ENCODE data around the gene NT5M.

The NT5M gene

DNA sequence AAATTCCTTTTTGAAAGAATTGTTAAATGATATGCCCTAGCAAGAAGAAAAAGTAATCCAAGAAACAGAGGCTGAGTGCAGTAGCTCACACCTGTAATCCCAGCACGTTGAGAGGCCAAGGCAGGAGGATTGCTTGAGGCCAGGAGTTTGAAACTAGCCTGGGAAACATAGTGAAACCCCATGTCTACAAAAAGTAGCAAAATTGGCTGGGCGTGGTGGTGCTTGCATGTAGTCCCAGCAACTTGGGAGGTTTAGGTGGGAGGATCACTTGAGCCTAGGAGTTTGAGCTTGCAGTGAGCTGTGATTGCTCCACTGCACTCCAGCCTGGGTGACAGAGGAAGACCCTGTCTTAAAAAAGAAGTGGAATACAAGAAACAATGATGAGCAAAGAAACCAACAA is 56.1 kb downstream of the NT5M start:
- no peak overlapping the region for H2BK5ac ChIP-seq (ENCODE audit: low read depth, low read length, poor library complexity, severe bottlenecking)
- 60% methylated on average over 2 of the region's 2 CpGs for WGBS
- H3K4me3 ChIP-seq (ENCODE audit: insufficient read depth in 1 of 2, low read depth in 1 of 2, low read length in 2 of 2), result no peak overlapping the region

DNA sequence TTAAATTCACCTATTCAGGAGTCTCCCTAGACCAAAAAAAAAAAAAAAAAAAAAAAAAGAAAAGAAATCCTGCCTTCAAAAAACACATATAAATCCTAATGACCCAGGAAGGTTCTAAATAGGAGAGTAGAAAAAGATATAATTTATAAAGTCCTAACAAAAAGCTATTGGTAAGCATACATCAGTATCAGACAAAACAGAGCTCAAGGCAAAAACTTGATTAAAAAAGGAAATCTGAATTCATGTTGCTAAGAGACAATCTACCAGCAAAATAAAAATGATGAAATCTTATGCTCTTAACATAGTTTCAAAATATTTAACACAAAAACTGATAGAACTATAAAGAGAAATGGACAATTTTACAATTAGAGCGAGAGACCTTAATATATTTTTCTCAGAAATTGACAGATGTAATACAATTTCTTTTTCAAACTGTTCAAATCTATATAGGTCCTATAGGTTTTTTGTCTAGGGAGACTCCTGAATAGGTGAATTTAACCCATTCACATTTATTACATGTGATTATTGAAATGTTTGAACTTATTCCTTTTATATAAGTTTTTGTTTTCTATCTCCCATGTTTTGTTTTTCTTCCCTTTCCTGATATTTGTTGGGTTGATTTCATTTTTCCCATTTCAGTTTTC is 57.0 kb downstream of the NT5M start:
- no peak overlapping the region for H2BK5ac ChIP-seq (ENCODE audit: low read depth, low read length, poor library complexity, severe bottlenecking)
- H3K9ac ChIP-seq (ENCODE audit: low read length), result no peak overlapping the region
- no peak overlapping the region for H2BK120ac ChIP-seq (ENCODE audit: low read depth, low read length)
- no peak overlapping the region for H4K91ac ChIP-seq (ENCODE audit: low read length)
- no peak overlapping the region for H2AK5ac ChIP-seq (ENCODE audit: low read length, severe bottlenecking)
- peaks cover 0 to 31% of the 10 kb centered on the region in 2 experiments for H3K27me3 ChIP-seq (ENCODE audit: control insufficient read depth in 1 of 2, insufficient read depth in 1 of 2, low read length in 2 of 2)
- H3K4me3 ChIP-seq (ENCODE audit: insufficient read depth in 1 of 2, low read depth in 1 of 2, low read length in 2 of 2), result no peak overlapping the region
- H2BK15ac ChIP-seq (ENCODE audit: low read depth, poor library complexity, severe bottlenecking), result no peak overlapping the region
- no peak for DNase-seq
- no peak overlapping the region for H2AFZ ChIP-seq (ENCODE audit: low read depth, low read length)
- H3K27ac ChIP-seq (ENCODE audit: low read length, poor library complexity, severe bottlenecking), result no peak overlapping the region
- no peak overlapping the region for H3K4me2 ChIP-seq (ENCODE audit: low read length, poor library complexity, severe bottlenecking)
- no peaks in the 10 kb centered on the region for H3K79me1 ChIP-seq (replicated peaks; ENCODE audit: low read length, poor library complexity, severe bottlenecking)
- H3K4ac ChIP-seq (ENCODE audit: low read depth in 1 of 2, low read length in 2 of 2), result no peak overlapping the region
- no peak overlapping the region for H3K18ac ChIP-seq (ENCODE audit: low read depth in 1 of 2, low read length in 2 of 2)
- WGBS, result no CpG with 5 or more reads among the region's 1 CpG
- no peak overlapping the region for H2BK12ac ChIP-seq (ENCODE audit: low read length in 2 of 2)
- H3K9me3 ChIP-seq (ENCODE audit: control insufficient read depth, low read length), result peaks cover 6% of the 10 kb centered on the region
- peaks cover 1% of the 10 kb centered on the region for H3K4me1 ChIP-seq (ENCODE audit: control insufficient read depth, insufficient read depth, low read depth, low read length)
- no peaks in the 10 kb centered on the region for H3K36me3 ChIP-seq (ENCODE audit: control insufficient read depth in 1 of 2, insufficient read depth in 2 of 2, low read depth in 1 of 2, low read length in 2 of 2)
- H4K8ac ChIP-seq (ENCODE audit: low read length), result no peak overlapping the region
- H3K23ac ChIP-seq (ENCODE audit: low read length in 2 of 2), result no peak overlapping the region
- H3K14ac ChIP-seq (ENCODE audit: low read length in 2 of 2), result no peak overlapping the region

More for the DNA sequence above, 56.1 kb downstream of the NT5M start:
- no peak overlapping the region for H2BK12ac ChIP-seq (ENCODE audit: low read length in 2 of 2)
- H3K18ac ChIP-seq (ENCODE audit: low read depth in 1 of 2, low read length in 2 of 2), result no peak overlapping the region
- no peak overlapping the region for H3K9ac ChIP-seq (ENCODE audit: low read length)
- H2BK120ac ChIP-seq (ENCODE audit: low read depth, low read length), result no peak overlapping the region
- no peak overlapping the region for H2AFZ ChIP-seq (ENCODE audit: low read depth, low read length)
- H3K4me2 ChIP-seq (ENCODE audit: low read length, poor library complexity, severe bottlenecking), result no peak overlapping the region
- H3K4ac ChIP-seq (ENCODE audit: low read depth in 1 of 2, low read length in 2 of 2), result no peak overlapping the region
- no peak overlapping the region for H4K8ac ChIP-seq (ENCODE audit: low read length)
- no peak overlapping the region for H3K27ac ChIP-seq (ENCODE audit: low read length, poor library complexity, severe bottlenecking)
- H3K36me3 ChIP-seq (ENCODE audit: control insufficient read depth in 1 of 2, insufficient read depth in 2 of 2, low read depth in 1 of 2, low read length in 2 of 2), result no peaks in the 10 kb centered on the region
- no peak overlapping the region for H2AK5ac ChIP-seq (ENCODE audit: low read length, severe bottlenecking)
- H3K27me3 ChIP-seq (ENCODE audit: control insufficient read depth in 1 of 2, insufficient read depth in 1 of 2, low read length in 2 of 2), result peaks cover 0 to 26% of the 10 kb centered on the region in 2 experiments
- no peak for DNase-seq
- no peak overlapping the region for H4K91ac ChIP-seq (ENCODE audit: low read length)
- H3K23ac ChIP-seq (ENCODE audit: low read length in 2 of 2), result no peak overlapping the region
- H3K79me1 ChIP-seq (replicated peaks; ENCODE audit: low read length, poor library complexity, severe bottlenecking), result no peaks in the 10 kb centered on the region
- H2BK15ac ChIP-seq (ENCODE audit: low read depth, poor library complexity, severe bottlenecking), result no peak overlapping the region
- peaks cover 6% of the 10 kb centered on the region for H3K9me3 ChIP-seq (ENCODE audit: control insufficient read depth, low read length)
- H3K14ac ChIP-seq (ENCODE audit: low read length in 2 of 2), result no peak overlapping the region
- H3K4me1 ChIP-seq (ENCODE audit: control insufficient read depth, insufficient read depth, low read depth, low read length), result peaks cover 1% of the 10 kb centered on the region

DNA sequence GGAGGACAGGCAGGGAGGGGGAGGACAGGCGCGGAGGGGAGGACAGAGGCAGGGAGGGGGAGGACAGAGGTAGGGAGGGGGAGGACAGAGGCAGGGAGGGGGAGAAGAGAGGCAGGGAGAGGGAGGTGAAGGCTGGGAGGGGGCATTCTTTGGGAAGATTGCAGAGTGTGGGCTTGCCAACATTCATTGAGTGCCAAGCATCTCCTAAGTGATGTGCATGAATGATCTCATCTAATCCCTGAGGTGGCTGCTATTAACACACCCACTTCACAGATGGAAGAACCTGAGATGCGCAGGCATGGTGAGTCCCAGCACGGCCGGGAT is 58.3 kb downstream of the NT5M start:
- Histone ChIP-seq H3K23ac (ENCODE audit: low read length in 2 of 2) (no peak overlapping the region), H2BK12ac (ENCODE audit: low read length in 2 of 2) (no peak overlapping the region), H3K27me3 (ENCODE audit: control insufficient read depth in 1 of 2, insufficient read depth in 1 of 2, low read length in 2 of 2) (peaks cover 0 to 38% of the 10 kb centered on the region in 2 experiments), H2AFZ (ENCODE audit: low read depth, low read length) (no peak overlapping the region), H3K4me1 (ENCODE audit: control insufficient read depth, insufficient read depth, low read depth, low read length) (peaks cover under 1% of the 10 kb centered on the region), H3K9me3 (ENCODE audit: control insufficient read depth, low read length) (peaks cover 10% of the 10 kb centered on the region), H3K27ac (ENCODE audit: low read length, poor library complexity, severe bottlenecking) (no peak overlapping the region), H4K8ac (ENCODE audit: low read length) (no peak overlapping the region), H4K91ac (ENCODE audit: low read length) (no peak overlapping the region), H2BK5ac (ENCODE audit: low read depth, low read length, poor library complexity, severe bottlenecking) (no peak overlapping the region), H3K79me1 (replicated peaks; ENCODE audit: low read length, poor library complexity, severe bottlenecking) (no peaks in the 10 kb centered on the region), H2AK5ac (ENCODE audit: low read length, severe bottlenecking) (no peak overlapping the region), H3K9ac (ENCODE audit: low read length) (no peak overlapping the region), H3K18ac (ENCODE audit: low read depth in 1 of 2, low read length in 2 of 2) (no peak overlapping the region), H3K4ac (ENCODE audit: low read depth in 1 of 2, low read length in 2 of 2) (no peak overlapping the region), H3K14ac (ENCODE audit: low read length in 2 of 2) (no peak overlapping the region), H2BK15ac (ENCODE audit: low read depth, poor library complexity, severe bottlenecking) (no peak overlapping the region), H2BK120ac (ENCODE audit: low read depth, low read length) (no peak overlapping the region), H3K4me3 (ENCODE audit: insufficient read depth in 1 of 2, low read depth in 1 of 2, low read length in 2 of 2) (no peak overlapping the region), H3K36me3 (ENCODE audit: control insufficient read depth in 1 of 2, insufficient read depth in 2 of 2, low read depth in 1 of 2, low read length in 2 of 2) (no peaks in the 10 kb centered on the region), H3K4me2 (ENCODE audit: low read length, poor library complexity, severe bottlenecking) (no peak overlapping the region)
- 85% methylated on average over 5 of the region's 5 CpGs for WGBS
- no peak for DNase-seq

GRCh38 chr17:17361867-17362539 is 58.8 kb downstream of the NT5M start:
- Histone ChIP-seq H2BK5ac (ENCODE audit: low read depth, low read length, poor library complexity, severe bottlenecking) (no peak overlapping the region), H3K18ac (ENCODE audit: low read depth in 1 of 2, low read length in 2 of 2) (no peak overlapping the region), H3K23ac (ENCODE audit: low read length in 2 of 2) (no peak overlapping the region), H3K14ac (ENCODE audit: low read length in 2 of 2) (no peak overlapping the region), H3K27me3 (ENCODE audit: control insufficient read depth in 1 of 2, insufficient read depth in 1 of 2, low read length in 2 of 2) (peaks cover 0 to 43% of the 10 kb centered on the region in 2 experiments), H3K4ac (ENCODE audit: low read depth in 1 of 2, low read length in 2 of 2) (no peak overlapping the region), H4K8ac (ENCODE audit: low read length) (no peak overlapping the region), H2BK120ac (ENCODE audit: low read depth, low read length) (no peak overlapping the region), H4K91ac (ENCODE audit: low read length) (no peak overlapping the region), H2AFZ (ENCODE audit: low read depth, low read length) (no peak overlapping the region), H3K4me3 (ENCODE audit: insufficient read depth in 1 of 2, low read depth in 1 of 2, low read length in 2 of 2) (no peak overlapping the region), H3K4me1 (ENCODE audit: control insufficient read depth, insufficient read depth, low read depth, low read length) (no peaks in the 10 kb centered on the region), H3K36me3 (ENCODE audit: control insufficient read depth in 1 of 2, insufficient read depth in 2 of 2, low read depth in 1 of 2, low read length in 2 of 2) (no peaks in the 10 kb centered on the region), H2AK5ac (ENCODE audit: low read length, severe bottlenecking) (no peak overlapping the region), H3K27ac (ENCODE audit: low read length, poor library complexity, severe bottlenecking) (no peak overlapping the region), H3K9me3 (ENCODE audit: control insufficient read depth, low read length) (peaks cover 10% of the 10 kb centered on the region), H3K4me2 (ENCODE audit: low read length, poor library complexity, severe bottlenecking) (no peak overlapping the region), H3K9ac (ENCODE audit: low read length) (peak overlapping the region; percentile 54), H3K79me1 (replicated peaks; ENCODE audit: low read length, poor library complexity, severe bottlenecking) (no peaks in the 10 kb centered on the region), H2BK12ac (ENCODE audit: low read length in 2 of 2) (no peak overlapping the region), H2BK15ac (ENCODE audit: low read depth, poor library complexity, severe bottlenecking) (no peak overlapping the region)
- no peak for DNase-seq
- WGBS, result 53% methylated on average over 7 of the region's 12 CpGs

Data from mesenchymal stem cell (in vitro differentiated cells and primary cell).